Testis (tissue), 2 donors: ENCODE results near the gene SULT2B1.

Experiments
- CTCF ChIP-seq, 3 experiments: fragments of 450-650 bp in 2 of 3; fragments of 200-600 bp in 1 of 3; sonication (generic) in 1 of 3; IDR thresholded peaks; one replicate each; pipeline ENCODE4 v1.5.1; 2016 to 2019; ENCODE audit warnings: antibody characterized with exemption in 3 of 3, mild to moderate bottlenecking in 2 of 3, moderate library complexity in 1 of 3
- POLR2A ChIP-seq: fragments of 450-650 bp; IDR thresholded peaks from one replicate; pipeline ENCODE4 v1.6.1; 2017; ENCODE audit warnings: antibody characterized with exemption, mild to moderate bottlenecking, moderate library complexity

- TF ChIP-seq POLR2A (no peak), CTCF (IDR thresholded peaks at IDR 0.05) (no peak)
Observed at GRCh38 chr19:48603001-48603400, 51.0 kb downstream of the SULT2B1 start.
